MV-4-11 (cell line): Measurements from ENCODE around the gene PRKN.
"Not testable (repeated sequence)": the region's sequence is repeated elsewhere in the genome, so short reads cannot be mapped to it uniquely, and the experiment has no call there.

Source experiments
- DNase-seq: peaks from one replicate; lab custom pipeline; 2025; lab: John Stamatoyannopoulos, UW

PRKN gene

GRCh38 chr6:161313475-161313874, 1414.1 kb downstream of the PRKN start:
- peak; percentile 6 for DNase-seq

GRCh38 chr6:161309774-161310173, 1417.8 kb downstream of the PRKN start:
- DNase-seq, result not testable (repeated sequence)

- DNase-seq, result no peak
Observed at GRCh38 chr6:161308075-161308655, 1419.4 kb downstream of the PRKN start.

GRCh38 chr6:161305860-161306259, 1421.7 kb downstream of the PRKN start:
- DNase-seq, result no peak

GRCh38 chr6:161303628-161304340, 1423.8 kb downstream of the PRKN start:
- DNase-seq, result no peak

- no peak for DNase-seq
Observed at GRCh38 chr6:161302949-161303348, 1424.6 kb downstream of the PRKN start.

- DNase-seq, result no peak
Observed at GRCh38 chr6:161301338-161301737, 1426.2 kb downstream of the PRKN start.

GRCh38 chr6:161300823-161301222, 1426.7 kb downstream of the PRKN start:
- DNase-seq, result no peak

- no peak for DNase-seq
Observed at GRCh38 chr6:161299726-161300125, 1427.8 kb downstream of the PRKN start.
